ENCODE data around the gene TXNRD1.

- TF ChIP-seq POLR2A (IDR thresholded peaks at IDR 0.05; ENCODE audit: extremely low read depth, insufficient read length) = no peak
- no peak for TF ChIP-seq CTCF (IDR thresholded peaks at IDR 0.05; ENCODE audit: low read depth, low read length)
- no peak for TF ChIP-seq MAX (IDR thresholded peaks at IDR 0.05; ENCODE audit: low read depth, low read length)
- no peak for TF ChIP-seq MYC (IDR thresholded peaks at IDR 0.05; ENCODE audit: low read depth, low read length)
These were observed 19.4 kb downstream of the TXNRD1 start for GRCh38 chr12:104234926-104235499.
